T-helper 9 cell (primary cell): Measurements from ENCODE around the gene ZNF492.
A peak's percentile ranks its signal among the peaks of the same experiment; 100 is the strongest.
"Not testable (repeated sequence)": the region's sequence is repeated elsewhere in the genome, so short reads cannot be mapped to it uniquely, and the experiment has no call there.

Experiments used
- DNase-seq: peaks from one replicate; pipeline ENCODE4 v3.0.0-alpha.2; 2020
- total RNA-seq, 2 donors: gene quantifications; one replicate each; lab custom pipeline; 2026; lab: John Stamatoyannopoulos, UW

ZNF492 gene
- total RNA-seq = 1.4 to 2.2 reads per million in 2 donors

- DNase-seq = peak; percentile 67
These were observed at the start of gene ZNF492 for GRCh38 chr19:22633706-22634449. TSS of gene ZNF492 (plus strand) at chr19:22634324. CDS start at chr19:22653400, 19,076 bp downstream.

DNA sequence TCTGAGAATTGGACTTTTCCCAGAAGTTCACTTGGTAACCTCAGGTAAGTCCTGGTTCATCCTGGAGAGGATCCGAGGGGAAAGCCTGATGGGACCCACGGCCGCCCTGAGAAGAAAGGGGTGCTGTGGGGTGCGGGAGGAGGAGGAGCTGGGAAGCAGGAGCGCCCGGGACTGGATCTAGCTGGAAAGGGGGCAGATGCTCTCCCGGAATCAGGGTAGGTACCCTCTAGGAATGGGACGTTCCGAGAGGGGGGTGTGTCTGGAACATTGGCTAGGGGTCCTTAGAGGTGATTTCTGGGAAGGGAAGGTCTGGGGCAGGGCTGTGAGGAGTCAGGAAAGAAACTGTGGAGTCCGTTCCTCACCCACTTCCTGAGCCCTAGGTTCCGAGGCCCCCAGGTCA is 38.7 kb upstream of the ZNF492 start:
- DNase-seq = no peak

DNA sequence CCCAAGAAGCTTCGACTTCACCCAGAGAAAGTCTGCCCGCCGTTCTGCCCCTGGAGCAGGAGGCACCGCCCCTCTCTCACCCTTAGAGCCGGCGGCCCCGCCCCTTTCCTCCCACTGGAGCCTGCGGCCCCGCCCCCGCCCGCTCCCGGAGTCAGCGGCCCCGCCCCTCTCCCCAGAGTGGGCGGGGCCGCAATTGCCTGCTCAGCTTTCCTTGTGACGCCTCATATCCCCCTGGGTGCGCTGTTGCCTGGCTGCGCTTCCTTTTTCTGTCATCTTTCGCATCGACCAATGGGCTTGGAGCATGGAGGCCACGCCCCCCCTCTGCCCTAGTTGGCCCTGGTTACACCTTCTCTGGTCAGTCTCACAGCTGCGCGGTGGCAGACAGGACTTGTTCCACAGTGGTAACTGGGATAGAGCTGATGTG is 38.2 kb upstream of the ZNF492 start:
- no peak for DNase-seq

- no peak for DNase-seq
These were observed 33.2 kb upstream of the ZNF492 start for GRCh38 chr19:22600690-22601648.

GRCh38 chr19:22601906-22602630 is 32.1 kb upstream of the ZNF492 start:
- DNase-seq = no peak

- DNase-seq = no peak
These were observed 31.4 kb upstream of the ZNF492 start for GRCh38 chr19:22602631-22603272.

- no peak for DNase-seq
These were observed 30.3 kb upstream of the ZNF492 start for GRCh38 chr19:22603518-22604440.

GRCh38 chr19:22604571-22605274 is 29.4 kb upstream of the ZNF492 start:
- no peak for DNase-seq

DNA sequence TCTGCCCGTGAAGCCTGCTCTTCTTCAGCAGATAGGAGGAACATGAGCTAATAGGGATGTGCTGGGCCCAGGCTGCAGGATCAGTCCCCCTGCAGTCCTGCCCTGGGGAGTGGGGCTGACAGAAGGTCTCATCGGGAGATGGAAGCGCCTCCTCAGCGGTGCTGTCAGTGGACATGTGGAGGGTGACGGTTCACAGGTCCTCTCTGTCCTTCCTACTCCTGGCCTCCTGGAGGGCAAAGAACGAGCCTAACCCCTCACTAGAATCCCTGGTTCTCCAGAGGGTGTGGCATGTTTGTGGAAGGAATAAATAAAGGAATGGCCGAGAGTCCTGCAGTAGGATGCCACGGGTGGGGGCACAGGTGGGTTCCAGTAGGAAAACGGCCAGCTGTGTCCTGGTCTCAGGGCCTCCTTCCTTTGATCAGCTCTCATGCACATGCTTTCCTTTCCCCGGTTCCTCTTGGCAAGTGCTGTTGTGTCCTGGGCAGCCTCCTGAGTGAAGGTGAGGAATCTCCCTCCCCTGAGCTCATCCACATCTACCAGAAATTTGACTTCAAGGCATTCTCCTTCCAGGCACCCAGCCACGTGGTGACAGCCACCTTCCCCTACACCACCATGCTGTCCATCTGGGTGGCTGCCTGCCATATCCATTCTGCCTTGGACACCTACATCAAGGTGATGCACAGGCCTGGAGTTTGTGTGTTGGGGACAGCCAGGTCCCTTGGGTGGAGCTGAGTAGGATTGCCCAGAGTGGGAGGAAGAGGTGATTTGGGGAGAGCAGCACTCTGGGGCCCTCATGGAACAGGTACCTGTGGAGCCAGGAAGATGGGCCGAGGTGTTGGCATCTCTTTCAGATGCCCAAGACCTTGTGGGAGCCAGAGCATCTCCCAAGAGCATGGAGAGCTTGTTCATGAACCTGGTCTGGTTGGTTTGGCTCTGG is 28.6 kb upstream of the ZNF492 start:
- no peak for DNase-seq

DNA sequence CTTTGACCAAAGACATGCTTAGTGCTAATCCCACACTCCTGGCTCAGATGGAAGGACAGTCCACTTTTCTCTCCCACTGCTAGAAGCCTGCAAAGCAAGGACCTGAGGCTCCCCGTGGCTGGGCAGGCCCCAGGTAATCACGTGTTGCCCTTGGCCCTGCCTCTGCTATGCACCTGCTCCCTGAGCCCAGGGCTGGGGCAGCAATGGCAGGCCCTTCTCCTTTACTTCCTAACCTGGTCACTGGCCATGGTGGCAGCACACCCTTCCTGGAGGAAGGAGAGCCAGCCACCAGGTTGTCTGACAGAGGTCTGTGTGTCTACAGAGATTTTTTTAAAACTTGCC is 27.9 kb upstream of the ZNF492 start:
- no peak for DNase-seq

DNA sequence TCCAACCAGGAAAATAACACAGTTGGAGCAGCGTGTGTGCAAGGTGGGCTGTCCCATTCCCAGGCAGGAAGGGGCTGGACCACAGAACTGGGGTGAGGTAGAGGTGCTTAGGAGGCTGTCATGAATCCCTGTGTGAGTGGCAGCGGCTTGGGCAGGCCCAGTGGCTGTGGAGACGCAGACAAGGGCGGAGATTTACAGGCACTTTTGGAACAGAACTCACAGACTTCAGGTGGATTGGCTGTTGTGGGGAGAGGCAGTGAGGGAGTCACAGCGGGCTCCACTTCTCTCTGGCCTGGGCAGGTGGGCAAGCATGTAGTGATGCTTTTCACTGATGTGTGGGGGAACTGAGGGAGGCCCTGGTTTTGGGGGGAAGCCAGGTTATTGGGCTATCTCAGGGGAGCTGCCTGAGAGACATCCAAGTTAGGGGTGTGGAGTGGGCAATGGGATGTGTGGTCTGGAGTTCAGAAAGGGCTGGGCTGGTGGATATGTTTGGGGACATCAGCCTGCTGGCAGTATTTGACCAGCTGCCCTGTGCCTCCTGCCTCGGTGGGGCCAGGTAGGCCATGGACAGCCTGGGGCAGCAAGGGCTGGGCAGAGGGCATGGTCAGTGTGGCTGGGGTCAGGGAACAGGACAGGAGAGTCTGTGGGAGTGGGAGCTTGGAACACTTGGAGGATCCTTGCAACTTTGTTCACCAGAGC is 27.0 kb upstream of the ZNF492 start:
- DNase-seq = no peak

- no peak for DNase-seq
These were observed 26.3 kb upstream of the ZNF492 start for GRCh38 chr19:22607653-22608430.

DNA sequence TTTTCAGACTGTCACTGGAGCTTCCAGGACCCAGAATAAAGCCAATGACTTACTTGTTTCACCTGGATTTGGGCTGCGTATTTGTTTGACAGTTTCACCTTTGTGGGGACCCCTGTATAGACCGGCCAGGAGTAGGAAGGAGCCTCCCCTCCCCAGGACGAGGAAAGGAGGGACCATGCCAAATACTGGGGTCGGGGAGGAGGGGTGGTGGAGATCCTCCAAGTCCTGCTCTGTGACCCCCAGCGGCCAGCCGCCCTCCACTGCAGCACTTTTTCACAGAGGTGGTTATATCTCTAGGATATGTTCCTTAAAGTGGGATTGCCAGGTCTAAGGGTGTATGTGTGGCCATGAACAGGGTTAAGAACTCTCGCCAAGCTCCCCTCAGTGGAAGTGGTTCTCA is 25.7 kb upstream of the ZNF492 start:
- DNase-seq = no peak

DNA sequence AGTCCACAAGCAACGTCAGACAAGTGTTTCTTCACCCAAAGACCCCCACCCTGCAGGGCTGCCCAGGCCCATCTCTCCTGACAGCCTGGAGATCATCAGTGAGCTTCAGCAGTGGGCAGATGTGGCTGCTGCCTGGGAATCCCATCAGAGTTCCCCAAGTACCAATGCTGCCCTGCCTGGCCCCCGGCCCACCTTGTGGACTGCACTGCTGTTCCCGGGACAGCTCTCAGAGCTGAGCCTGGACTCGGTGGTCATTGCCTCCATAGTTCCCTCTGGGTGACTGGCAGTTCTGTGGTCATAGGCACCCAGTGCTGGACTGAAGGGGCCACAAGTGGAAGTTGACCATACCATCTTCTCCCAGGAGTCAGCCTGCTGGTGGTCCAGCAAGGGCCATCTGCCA is 24.5 kb upstream of the ZNF492 start:
- no peak for DNase-seq

DNA sequence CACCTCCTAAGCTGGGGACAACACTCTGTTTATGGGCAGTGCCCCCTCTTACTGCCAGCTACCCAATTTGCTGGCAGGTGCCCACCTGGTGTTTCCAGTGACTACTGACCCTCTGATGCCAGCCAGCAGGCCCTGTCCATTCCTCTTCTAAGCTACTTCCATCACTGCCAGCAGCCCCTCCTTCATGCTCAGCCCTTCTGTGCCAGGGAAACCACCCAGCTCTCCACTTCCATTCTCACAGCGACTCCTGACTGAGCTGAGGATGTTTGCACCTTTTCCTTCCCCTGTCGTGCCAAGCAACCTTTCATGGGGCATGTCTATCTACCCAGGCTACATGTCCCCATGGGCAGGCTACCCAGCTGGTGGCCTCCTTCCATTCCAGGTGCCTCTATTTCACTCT is 24.0 kb upstream of the ZNF492 start:
- DNase-seq = no peak

DNA sequence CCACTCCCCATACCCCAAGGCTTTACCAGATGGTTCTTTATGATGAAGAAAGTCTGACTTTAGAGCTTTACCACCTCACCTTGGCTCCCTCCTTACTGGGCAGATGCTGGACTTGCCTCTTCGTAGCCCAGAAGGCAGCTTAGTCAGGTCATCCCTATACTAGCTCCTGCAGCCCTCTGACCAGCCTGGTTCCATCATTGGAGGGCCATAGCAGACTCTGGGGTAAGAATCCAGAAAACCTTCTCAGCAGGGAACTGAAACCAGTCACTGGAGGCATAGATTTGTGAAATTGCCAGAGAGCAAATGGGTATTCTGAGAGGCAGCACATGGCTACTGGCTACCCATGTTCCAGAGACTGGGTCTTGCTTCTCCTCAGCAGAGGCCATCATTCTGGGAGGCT is 21.8 kb upstream of the ZNF492 start:
- DNase-seq = no peak

DNA sequence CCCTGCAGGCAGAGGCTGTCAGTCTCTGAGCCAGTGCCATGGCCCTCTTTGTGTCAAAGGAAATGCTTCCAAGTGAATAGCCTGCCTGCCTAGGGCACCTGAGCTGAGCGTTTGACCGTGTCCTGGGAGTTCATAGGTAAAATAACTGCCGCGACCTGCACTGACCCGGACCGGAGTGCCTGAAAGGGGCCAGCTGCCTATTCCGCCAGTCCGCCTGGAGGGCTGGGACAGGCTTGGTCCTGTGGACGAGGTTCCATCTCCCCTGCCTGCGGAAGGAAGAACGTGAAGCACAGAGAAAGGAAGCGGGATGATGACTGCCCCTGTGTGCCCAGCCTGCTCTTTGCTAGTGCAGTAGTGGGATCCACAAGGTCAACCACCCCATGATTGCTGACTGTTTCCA is 17.5 kb upstream of the ZNF492 start:
- no peak for DNase-seq

- DNase-seq = not testable (repeated sequence)
These were observed 16.9 kb upstream of the ZNF492 start for GRCh38 chr19:22617181-22617580.
